Measurements from ENCODE around the gene RHBDL3.

- TF ChIP-seq CTCF (IDR thresholded peaks at IDR 0.05; ENCODE audit: insufficient read depth, low read length, poor library complexity, severe bottlenecking) (no peak), EZH2phosphoT487 (conservative IDR thresholded peaks at IDR 0.05; ENCODE audit: low read length) (no peak)
Measured at GRCh38 chr17:32278815-32279214, 13.2 kb downstream of the RHBDL3 start.

Data from SU-DHL-6 (cell line).